Measurements from ENCODE around the gene ZNF318. TPM values are rescaled to one million over a fixed set of nuclear protein-coding genes. Genes with fewer than 3 reads are reported as not detected.

The ZNF318 gene
- total RNA-seq, 1 donor from 2014 or later = 4.4 TPM

DNA sequence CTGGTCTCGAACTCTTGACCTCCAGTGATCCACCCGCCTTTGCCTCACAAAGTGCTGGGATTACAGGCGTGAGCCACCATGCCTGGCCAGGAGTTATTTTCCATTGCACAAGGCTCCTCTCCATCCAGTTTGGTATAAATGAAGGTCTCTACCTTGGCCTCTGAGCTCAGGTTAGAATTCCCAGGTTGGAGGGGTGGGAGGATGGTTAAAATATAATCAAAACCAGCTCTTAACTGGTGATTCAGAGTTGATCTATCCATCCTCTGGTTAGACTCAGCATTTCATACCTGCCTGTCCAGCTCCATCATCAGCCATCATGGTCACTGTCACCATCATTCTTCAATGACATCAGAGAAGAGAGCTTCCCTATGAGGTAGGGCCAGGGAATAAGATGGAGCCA, 74.0 kb downstream of the ZNF318 start:
- DNase-seq (ENCODE audit: low spot score in 2 of 2) = peak in 1 of 2 donors; percentile 3
- no peak overlapping the region for H3K4me3 ChIP-seq
- no peaks in the 10 kb centered on the region for H3K27me3 ChIP-seq
- H3K27ac ChIP-seq = no peak overlapping the region
- TF ChIP-seq, protein P1, sequence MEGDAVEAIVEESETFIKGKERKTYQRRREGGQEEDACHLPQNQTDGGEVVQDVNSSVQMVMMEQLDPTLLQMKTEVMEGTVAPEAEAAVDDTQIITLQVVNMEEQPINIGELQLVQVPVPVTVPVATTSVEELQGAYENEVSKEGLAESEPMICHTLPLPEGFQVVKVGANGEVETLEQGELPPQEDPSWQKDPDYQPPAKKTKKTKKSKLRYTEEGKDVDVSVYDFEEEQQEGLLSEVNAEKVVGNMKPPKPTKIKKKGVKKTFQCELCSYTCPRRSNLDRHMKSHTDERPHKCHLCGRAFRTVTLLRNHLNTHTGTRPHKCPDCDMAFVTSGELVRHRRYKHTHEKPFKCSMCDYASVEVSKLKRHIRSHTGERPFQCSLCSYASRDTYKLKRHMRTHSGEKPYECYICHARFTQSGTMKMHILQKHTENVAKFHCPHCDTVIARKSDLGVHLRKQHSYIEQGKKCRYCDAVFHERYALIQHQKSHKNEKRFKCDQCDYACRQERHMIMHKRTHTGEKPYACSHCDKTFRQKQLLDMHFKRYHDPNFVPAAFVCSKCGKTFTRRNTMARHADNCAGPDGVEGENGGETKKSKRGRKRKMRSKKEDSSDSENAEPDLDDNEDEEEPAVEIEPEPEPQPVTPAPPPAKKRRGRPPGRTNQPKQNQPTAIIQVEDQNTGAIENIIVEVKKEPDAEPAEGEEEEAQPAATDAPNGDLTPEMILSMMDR (IDR thresholded peaks at IDR 0.05) = no peak
- no peaks in the 10 kb centered on the region for H3K4me1 ChIP-seq
- H3K9me3 ChIP-seq = no peaks in the 10 kb centered on the region
- no peaks in the 10 kb centered on the region for H3K36me3 ChIP-seq
- intact Hi-C loops (cut with DNase I) = no loop called here

DNA sequence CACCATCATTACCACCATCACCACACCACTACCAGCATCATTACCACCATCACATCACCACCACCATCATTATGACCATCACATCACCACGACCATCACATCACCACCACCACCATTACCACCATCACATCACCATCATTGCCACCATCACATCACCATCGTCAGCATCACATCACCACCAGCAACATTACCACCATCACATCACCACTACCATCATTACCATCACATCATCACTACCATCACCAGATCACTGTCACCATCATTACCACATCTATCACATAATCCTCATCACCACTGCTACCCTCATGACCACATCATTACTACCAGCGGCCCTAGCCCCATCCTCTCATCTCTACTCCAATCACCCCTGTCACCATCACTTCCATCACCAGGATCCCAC, 74.9 kb downstream of the ZNF318 start:
- intact Hi-C loops (cut with DNase I) = no loop called here
- H3K9me3 ChIP-seq = no peaks in the 10 kb centered on the region
- DNase-seq (ENCODE audit: low spot score in 2 of 2) = peak in 1 of 2 donors; percentile 2
- no peaks in the 10 kb centered on the region for H3K27me3 ChIP-seq
- H3K27ac ChIP-seq = no peak overlapping the region
- H3K4me1 ChIP-seq = no peaks in the 10 kb centered on the region
- no peak overlapping the region for H3K4me3 ChIP-seq
- H3K36me3 ChIP-seq = no peaks in the 10 kb centered on the region
- TF ChIP-seq, protein P1 (IDR thresholded peaks at IDR 0.05) = no peak

DNA sequence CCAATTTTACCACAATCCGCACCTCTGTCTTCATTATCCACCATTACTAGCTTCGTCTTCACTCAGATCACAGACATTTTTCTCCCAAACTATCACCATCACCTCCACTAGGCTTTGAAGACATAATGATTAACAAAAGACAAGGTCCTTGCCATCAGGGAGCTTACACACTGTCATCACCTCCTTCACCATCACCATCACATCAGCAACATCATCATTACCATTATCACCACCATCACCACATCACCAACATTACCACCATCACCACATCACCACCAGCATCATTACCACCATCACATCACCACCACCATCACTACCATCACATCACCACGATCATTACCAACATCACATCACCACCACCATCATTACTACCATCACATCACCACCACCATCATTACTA, 75.7 kb downstream of the ZNF318 start:
- no peak for DNase-seq (ENCODE audit: low spot score in 2 of 2)
- TF ChIP-seq, protein P1 (IDR thresholded peaks at IDR 0.05) = no peak
- Histone ChIP-seq H3K36me3 (no peaks in the 10 kb centered on the region), H3K9me3 (no peaks in the 10 kb centered on the region), H3K4me3 (no peak overlapping the region), H3K27me3 (no peaks in the 10 kb centered on the region), H3K4me1 (no peaks in the 10 kb centered on the region), H3K27ac (no peak overlapping the region)
- intact Hi-C loops (cut with DNase I) = no loop called here

DNA sequence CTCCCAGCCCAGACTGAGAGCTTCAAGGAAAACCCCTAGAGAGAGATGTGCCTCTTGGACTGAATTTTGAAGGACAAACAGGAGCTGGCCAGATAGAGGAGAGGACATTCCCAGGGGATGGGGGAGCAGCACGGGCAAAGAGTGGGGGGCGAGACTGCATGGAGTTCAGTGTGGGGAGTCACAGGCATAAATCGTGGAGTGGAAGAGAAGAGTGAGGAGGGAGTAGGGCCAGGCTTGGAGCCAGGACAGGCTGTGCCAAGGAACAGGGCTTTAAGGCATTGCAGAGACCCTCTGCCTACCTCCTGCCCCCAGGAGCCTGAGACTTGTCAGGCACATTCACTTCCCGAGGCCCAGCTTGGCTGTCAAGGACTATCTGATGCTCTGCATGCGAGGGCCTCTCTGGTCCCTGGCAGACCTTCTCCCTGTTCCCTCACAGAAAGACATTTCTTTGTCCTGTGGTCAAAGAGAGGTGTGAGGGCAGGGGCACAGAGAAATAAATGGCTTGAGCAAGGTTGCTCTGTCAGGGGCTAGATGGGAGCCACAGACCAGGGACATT, 76.6 kb downstream of the ZNF318 start:
- H3K27ac ChIP-seq = no peak overlapping the region
- no peak for DNase-seq (ENCODE audit: low spot score in 2 of 2)
- intact Hi-C loops (cut with DNase I) = no loop called here
- no peaks in the 10 kb centered on the region for H3K9me3 ChIP-seq
- no peaks in the 10 kb centered on the region for H3K27me3 ChIP-seq
- no peaks in the 10 kb centered on the region for H3K36me3 ChIP-seq
- H3K4me1 ChIP-seq = no peaks in the 10 kb centered on the region
- TF ChIP-seq, protein P1 (IDR thresholded peaks at IDR 0.05) = no peak
- H3K4me3 ChIP-seq = no peak overlapping the region

DNA sequence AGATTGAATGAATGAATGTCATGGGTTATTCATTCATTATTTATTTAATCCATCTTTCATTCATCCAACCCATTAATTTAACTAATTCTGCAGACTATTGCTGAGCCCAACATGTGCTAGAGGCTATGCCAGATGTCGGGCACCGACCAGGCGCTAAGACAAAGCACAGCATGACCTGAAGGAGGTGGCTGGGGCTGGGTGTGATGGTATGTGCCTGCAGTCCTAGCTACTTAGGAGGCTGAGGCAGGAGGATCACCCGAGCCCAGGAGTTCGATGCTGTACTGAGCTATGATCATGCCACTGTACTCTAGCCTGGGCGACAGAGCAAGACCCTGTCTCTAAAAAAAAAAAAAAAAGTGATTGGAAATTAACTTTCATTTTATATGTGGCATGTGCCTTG, 77.1 kb downstream of the ZNF318 start:
- DNase-seq (ENCODE audit: low spot score in 2 of 2) = no peak
- TF ChIP-seq, protein P1 (IDR thresholded peaks at IDR 0.05) = no peak
- intact Hi-C loops (cut with DNase I) = no loop called here
- Histone ChIP-seq H3K27me3 (no peaks in the 10 kb centered on the region), H3K4me1 (no peaks in the 10 kb centered on the region), H3K36me3 (no peaks in the 10 kb centered on the region), H3K4me3 (no peak overlapping the region), H3K9me3 (no peaks in the 10 kb centered on the region), H3K27ac (no peak overlapping the region)

DNA sequence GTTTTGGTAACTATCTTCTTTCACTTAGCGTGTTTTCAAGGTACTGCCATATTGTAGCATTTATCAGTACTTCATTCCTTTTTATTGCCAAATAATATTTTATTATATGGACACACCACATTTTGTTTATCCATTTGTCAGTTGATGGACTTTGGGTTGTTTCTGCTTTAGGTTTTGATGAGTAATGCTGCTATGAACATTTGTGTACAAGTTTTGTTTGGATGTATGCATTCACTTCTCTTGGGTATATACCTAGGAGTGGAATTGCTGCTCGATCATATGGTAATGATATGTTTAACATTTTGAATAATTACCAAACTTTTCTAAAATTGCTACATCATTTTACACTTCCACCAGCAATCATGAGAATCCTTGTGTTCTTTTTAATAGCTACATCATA, 77.7 kb downstream of the ZNF318 start:
- TF ChIP-seq, protein P1 (IDR thresholded peaks at IDR 0.05) = no peak
- no peaks in the 10 kb centered on the region for H3K27me3 ChIP-seq
- no peak overlapping the region for H3K4me3 ChIP-seq
- intact Hi-C loops (cut with DNase I) = no loop called here
- no peak overlapping the region for H3K27ac ChIP-seq
- no peaks in the 10 kb centered on the region for H3K36me3 ChIP-seq
- H3K9me3 ChIP-seq = no peaks in the 10 kb centered on the region
- no peak for DNase-seq (ENCODE audit: low spot score in 2 of 2)
- H3K4me1 ChIP-seq = no peaks in the 10 kb centered on the region
